GM15510 (cell line): Measurements from ENCODE around the gene ABHD17C.

ENCODE experiments used
- POLR2A ChIP-seq: IDR thresholded peaks from 3 replicates; pipeline ENCODE4 v1.6.1; 2011; ENCODE audit warnings: borderline replicate concordance; ENCODE audit not compliant: insufficient read length; ENCODE audit errors: extremely low read depth

The ABHD17C gene

DNA sequence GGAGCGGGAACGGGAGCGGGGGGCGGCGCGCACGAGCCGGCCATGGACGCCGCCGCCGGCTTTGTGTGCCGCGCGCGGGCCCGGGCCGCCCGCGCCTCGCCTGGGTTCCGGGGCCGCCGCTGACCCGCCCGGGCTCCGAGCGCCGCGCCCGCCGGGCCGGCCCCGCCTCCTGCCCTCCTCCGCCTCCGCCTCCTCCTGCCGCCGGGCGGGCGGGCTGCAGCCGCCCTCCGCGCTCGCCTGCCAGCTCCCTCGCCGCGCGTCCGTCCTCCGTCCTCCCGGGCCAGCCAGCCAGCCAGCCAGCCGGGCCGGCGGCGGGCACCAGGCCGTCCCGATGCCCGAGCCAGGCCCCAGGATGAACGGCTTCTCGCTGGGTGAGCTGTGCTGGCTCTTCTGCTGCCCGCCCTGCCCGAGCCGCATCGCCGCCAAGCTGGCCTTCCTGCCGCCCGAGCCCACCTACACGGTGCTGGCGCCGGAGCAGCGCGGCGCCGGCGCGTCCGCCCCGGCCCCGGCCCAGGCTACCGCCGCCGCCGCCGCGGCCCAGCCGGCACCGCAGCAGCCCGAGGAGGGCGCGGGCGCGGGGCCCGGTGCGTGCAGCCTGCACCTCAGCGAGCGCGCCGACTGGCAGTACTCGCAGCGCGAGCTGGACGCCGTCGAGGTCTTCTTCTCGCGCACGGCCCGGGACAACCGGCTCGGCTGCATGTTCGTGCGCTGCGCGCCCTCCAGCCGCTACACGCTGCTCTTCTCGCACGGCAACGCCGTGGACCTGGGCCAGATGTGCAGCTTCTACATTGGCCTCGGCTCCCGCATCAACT is at the start of gene ABHD17C:
ABHD17C (plus strand) TSS at position 212 of the 812 bp plus-strand sequence; CDS start at position 332, 120 bp downstream.
- no peak for TF ChIP-seq POLR2A

GRCh38 chr15:80645494-80646065 is 49.5 kb upstream of the ABHD17C start:
- TF ChIP-seq POLR2A, result no peak

- no peak for TF ChIP-seq POLR2A
Measured at GRCh38 chr15:80654299-80654698, 40.8 kb upstream of the ABHD17C start.

DNA sequence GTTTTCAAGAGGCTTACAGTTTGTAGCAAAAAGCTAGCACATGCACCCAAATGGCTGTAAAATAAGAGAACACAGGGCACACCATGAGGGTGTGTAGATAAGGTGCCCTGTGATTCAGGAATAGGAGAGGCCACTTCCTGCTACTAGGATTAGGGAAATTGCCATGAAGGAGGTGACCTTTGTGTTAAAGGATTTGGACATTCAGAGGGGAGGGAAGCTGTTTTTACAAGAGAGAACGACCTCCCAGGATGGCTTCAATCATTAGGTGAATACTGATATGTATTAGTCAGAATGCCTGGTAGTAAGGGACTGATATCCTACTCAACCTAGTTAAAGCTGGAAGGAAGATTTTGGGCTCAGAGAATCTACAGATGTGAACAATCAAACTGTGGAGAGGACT is 35.7 kb upstream of the ABHD17C start:
- no peak for TF ChIP-seq POLR2A

GRCh38 chr15:80660119-80660518 is 35.0 kb upstream of the ABHD17C start:
- no peak for TF ChIP-seq POLR2A

- no peak for TF ChIP-seq POLR2A
Measured at GRCh38 chr15:80662129-80662528, 33.0 kb upstream of the ABHD17C start.

DNA sequence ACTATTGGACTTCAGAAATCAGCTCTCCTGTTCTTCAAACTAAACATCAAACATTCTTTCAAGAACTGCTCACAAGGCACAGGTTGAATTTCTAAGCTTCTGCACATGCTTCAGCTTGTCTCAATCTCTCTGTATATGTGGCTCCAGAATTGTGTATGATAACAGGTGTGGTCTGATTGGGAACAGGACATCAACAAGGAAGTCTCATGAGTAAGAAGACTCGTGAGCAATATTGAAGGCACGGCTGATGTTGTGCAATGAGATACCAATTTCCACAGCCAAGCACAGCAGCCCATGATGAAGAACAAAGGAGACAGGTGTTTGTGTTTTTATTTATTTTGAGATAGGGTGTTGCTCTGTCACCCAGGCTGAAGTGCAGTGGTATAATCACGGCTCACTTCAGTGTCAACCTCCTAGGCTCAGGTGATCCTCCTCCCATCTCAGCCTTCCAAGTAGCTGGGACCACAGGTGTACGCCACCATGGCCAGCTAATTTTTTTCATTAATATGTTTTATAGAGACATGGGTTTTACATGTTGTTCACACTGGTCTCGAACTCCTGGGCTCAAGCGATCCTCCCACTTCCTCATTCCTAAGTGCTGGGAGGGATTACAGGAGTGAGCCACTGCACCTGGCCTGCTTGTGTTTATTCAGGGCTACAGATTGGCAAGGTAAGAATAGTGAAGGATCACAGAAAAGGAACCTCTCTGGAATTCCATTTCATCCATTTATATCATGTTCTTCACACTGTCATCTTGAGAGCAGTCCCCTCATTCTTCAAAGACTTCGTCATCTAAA is 32.2 kb upstream of the ABHD17C start:
- TF ChIP-seq POLR2A, result no peak

DNA sequence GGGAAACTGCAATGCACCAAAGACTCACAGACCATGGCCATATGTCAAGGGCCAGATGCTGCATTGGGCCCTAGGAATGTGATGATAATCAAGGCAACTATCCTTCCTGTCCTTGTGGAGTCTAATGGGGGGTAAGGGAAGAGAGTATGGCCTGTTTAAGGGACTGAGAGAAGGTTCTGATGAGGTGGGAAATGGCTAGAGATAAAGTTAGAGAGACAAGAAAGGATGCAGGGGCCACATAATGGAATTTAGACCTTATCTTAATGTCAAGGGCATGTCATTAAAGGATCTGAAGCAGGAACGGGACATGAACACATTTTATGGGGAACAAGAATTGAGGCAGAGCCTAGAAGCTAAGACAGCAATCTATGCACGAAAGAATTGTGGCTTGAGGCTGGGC is 30.0 kb upstream of the ABHD17C start:
- TF ChIP-seq POLR2A, result no peak

DNA sequence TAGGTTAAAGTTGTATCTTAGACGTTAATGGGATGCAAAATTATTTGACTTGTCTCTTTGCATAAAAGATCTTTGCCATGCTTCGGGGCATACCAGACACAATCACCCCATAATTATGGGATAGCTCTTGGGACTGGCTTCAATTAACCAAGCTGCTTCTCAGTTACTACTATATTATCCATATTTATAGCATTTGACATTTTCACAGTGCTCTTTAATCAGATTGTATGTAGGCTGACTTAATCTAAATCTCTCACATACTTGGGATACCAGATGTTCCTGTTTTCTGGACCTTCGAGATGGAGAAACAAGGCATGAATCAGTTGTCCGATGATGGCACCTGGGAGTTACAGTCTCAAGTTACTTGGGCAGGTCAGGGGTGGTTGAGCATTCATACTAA is 27.2 kb upstream of the ABHD17C start:
- TF ChIP-seq POLR2A, result no peak

- no peak for TF ChIP-seq POLR2A
Measured at GRCh38 chr15:80668546-80669236, 26.4 kb upstream of the ABHD17C start.

- TF ChIP-seq POLR2A, result no peak
Measured at GRCh38 chr15:80669663-80670273, 25.3 kb upstream of the ABHD17C start.

DNA sequence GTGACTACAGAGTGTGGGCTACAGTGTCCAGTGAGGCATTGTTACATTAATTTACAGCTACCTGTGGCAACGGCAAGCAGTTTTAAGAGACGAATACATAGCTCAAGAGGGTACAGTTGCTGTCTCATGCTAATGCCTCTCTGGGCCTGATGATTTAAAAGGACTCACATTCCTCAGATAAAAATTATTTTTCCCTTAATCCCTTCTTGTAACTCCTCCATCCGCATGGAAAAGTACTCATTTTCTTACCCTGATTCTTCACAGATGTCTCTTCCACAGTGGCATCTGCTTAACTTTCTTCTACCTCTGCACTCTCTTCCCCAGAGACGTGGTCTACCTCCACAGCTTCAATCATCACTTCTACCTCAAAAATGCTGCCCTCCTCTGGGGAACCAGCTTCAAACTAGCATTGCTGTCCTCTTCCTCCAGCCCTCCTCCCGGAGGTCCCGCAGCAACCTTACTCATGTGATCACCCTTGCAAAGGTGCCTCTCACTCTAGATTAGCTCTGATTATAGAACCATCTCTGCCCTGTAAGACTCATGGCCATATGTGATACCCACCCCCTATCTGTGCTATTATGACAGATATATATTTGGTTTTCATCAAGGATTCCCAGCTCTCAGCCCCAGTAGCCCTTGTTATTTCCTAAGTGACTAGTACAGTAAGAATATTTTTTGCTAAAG is 21.4 kb upstream of the ABHD17C start:
- no peak for TF ChIP-seq POLR2A

DNA sequence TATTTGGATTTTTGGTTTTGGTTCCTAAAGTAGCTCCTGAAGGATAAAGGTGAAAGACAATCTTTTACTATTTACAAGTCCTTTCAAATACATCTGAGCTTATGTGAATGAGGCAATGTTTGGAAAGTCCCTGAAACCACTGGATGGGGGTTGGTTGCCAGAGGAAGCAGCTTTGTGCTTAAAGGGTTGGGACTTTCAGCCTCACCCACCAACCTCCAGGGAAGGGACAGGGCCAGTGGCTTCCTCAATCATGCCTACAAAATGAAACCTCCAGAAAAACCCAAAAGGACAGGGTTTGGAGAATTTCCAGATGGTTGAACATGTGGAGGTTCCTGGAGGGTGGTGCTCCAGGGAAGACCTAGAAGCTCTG is 20.9 kb upstream of the ABHD17C start:
- no peak for TF ChIP-seq POLR2A

DNA sequence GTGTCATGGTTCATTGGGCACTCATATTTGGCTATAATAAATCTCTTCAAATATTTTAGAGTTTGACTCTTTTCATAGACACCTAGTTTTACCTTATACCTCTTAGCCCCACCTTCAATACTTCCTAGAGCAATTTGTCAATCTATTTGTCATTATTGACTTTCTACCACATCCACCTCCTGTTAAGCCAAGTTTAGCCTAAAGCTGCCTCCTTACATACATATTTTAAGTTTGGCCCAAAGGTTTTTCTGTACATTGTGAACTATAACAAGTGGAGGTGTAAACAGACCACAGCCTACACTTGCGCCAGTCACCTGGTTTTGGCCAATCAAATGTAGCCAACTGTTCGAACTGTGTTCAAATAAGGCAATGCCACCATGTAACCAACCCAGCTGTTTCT is 18.1 kb upstream of the ABHD17C start:
- TF ChIP-seq POLR2A, result no peak
